T-helper 22 cell (primary cell): ENCODE data around the gene ASB1.

Experiments
- DNase-seq: peaks from one replicate; pipeline ENCODE4 v3.0.0-alpha.2; 2020; ENCODE audit warnings: low read depth

ASB1 gene

DNA sequence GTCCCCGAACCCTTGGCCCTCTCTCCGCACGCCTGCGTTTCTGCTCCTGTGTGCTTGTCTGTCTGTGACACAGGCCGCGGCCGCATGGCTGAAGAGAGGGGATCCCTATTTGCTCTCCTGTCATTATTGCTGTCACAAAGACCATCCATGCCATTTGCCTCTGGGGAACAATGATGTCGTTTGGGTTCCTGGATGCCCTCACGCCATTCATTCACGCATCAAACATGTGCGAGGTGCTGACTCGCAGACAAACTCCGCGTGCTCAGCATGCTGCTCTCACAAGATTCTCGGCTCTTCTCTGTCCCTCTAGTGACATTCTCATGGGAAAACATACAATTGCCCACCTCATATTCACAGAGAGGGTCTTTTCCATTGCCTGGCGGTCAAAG is 67.8 kb downstream of the ASB1 start:
- DNase-seq: no peak

DNA sequence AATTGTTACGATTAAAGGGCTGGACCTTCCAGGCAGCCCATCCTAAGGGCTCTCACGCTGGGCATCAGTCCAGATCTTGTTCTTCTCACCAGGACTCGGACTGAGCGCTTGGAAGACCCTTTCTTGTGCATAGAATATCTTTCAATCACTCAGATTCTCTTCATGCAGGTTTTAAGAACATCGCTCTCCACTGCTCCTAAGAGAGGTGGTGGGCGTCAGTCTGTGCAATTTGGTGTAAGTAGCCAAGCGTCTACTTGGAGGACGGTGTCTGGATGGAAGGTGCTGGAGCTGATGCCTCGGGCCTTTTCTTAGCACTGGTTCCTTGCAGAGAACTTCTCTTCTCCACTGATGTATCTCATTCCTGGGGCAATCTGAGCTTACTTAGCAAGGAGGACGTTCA is 68.7 kb downstream of the ASB1 start:
- DNase-seq: no peak

GRCh38 chr2:238496756-238497609 is 70.3 kb downstream of the ASB1 start:
- no peak for DNase-seq

DNA sequence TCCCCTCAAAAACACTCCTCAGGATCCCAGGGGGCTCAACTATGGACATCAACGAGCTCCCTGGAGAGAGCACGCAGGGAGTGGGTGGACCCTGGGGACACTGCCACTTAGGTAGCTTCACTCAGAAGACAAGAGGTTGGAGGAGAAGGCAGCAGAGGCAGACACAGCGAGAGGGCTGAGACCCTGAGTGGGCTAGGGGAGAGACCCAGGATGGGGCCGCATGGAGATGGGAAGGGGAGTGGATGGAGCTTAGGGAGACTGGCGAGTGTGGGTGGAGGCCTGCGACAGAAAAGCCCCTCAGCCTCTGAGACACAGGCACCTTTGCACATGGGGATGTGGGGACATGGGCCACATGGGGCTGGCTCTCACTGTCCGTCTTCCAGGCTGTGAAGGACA is 70.9 kb downstream of the ASB1 start:
- DNase-seq: no peak

- no peak for DNase-seq
Measured at GRCh38 chr2:238498188-238498587, 71.5 kb downstream of the ASB1 start.

- no peak for DNase-seq
Measured at GRCh38 chr2:238498691-238499295, 72.1 kb downstream of the ASB1 start.

GRCh38 chr2:238499731-238500580 is 73.2 kb downstream of the ASB1 start:
- DNase-seq: no peak

DNA sequence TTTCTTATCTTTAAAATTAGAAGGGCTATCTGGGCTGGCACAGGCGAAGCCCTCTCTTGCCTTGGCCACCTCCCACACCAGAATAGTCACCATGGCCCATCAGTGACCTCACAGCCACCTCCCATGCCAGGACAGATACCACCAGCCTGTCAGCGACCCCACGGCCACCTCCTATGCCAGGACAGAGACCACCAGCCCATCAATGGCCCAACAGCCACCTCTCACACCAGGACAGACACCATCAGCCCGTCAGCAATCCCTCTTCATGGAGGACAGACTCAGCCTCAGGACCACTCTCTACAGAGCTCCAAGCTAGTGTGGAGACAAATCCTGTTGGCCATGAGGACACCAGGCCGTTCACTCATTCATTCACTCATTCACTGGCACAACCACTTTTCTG is 74.6 kb downstream of the ASB1 start:
- DNase-seq: no peak
